Mesodermal cell (in vitro differentiated cells): Measurements from ENCODE around the gene PLPPR4.
"Not testable (repeated sequence)": the region's sequence is repeated elsewhere in the genome, so short reads cannot be mapped to it uniquely, and the experiment has no call there.

Experiments
- H3K27ac ChIP-seq: 2 replicates; pipeline ENCODE4 v1.7.0; 2013; ENCODE audit warnings: mild to moderate bottlenecking, low read depth, low read length, moderate library complexity; ENCODE audit not compliant: severe bottlenecking
- H3K36me3 ChIP-seq: 2 replicates; pipeline ENCODE4 v1.7.1; 2013; ENCODE audit warnings: mild to moderate bottlenecking, low read length, moderate library complexity; ENCODE audit not compliant: control insufficient read depth, insufficient read depth
- H3K4me1 ChIP-seq: one replicate; pipeline ENCODE4 v1.7.1; 2013; ENCODE audit warnings: mild to moderate bottlenecking, low read length; ENCODE audit not compliant: insufficient read depth, control insufficient read depth, poor library complexity, severe bottlenecking
- H3K4me3 ChIP-seq: 2 replicates; pipeline ENCODE4 v1.7.0; 2013; ENCODE audit warnings: low read length, control low read depth, mild to moderate bottlenecking; ENCODE audit not compliant: insufficient read depth, poor library complexity, severe bottlenecking; ENCODE audit errors: extremely low read depth
- H3K9me3 ChIP-seq: 2 replicates; pipeline ENCODE4 v1.7.1; 2013; ENCODE audit warnings: mild to moderate bottlenecking, low read length, moderate library complexity; ENCODE audit not compliant: control insufficient read depth
- WGBS, 2 experiments: methylation state at CpG; one replicate each; pipeline ENCODE4 v1.1.5; 2013; ENCODE audit warnings: missing lambda C conversion rate in 2 of 2; ENCODE audit not compliant: insufficient coverage in 2 of 2; 5-methylcytosine and 5-hydroxymethylcytosine counted together

Gene PLPPR4

DNA sequence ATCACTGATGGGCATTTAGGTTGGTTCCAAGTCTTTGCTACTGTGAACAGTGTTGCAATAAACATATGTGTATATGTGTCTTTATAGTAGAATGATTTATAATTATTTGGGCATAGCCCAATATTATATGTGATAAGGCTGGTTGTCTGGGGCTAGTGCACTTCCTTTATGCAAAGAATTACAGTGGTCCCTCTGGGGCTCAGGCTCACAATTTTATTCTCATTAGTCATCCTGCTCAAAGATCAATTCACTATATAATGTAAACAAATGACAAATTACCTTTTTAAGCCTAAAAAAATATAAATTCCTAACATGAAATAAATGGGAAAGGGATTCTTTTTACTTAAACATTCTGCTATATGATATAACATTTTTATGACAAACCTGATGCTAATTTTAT, 5.0 kb downstream of the PLPPR4 start:
- H3K9me3 ChIP-seq: no peaks in the 10 kb centered on the region
- no peak overlapping the region for H3K27ac ChIP-seq
- H3K4me3 ChIP-seq: no peak overlapping the region
- H3K4me1 ChIP-seq: no peaks in the 10 kb centered on the region
- H3K36me3 ChIP-seq: no peaks in the 10 kb centered on the region

DNA sequence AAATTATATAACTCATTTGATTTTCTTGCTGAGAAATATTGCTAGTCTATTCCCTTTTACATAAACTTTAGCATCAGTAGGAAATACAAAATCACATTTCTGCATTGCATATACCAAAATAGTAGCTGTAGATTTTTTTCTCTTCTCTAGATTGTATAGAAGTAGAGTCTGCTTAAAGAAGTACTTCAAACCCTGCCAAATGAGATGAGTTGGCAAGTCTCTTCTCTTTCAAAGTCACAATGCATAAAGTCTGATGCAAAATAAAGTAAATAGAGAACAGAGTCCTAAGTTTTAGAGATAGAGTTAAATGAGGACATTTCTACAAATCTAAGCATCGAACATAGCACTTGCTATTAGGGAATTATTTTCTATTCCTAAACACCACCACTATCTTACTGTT, 6.4 kb downstream of the PLPPR4 start:
- no peak overlapping the region for H3K4me3 ChIP-seq
- no peaks in the 10 kb centered on the region for H3K4me1 ChIP-seq
- no peaks in the 10 kb centered on the region for H3K36me3 ChIP-seq
- H3K9me3 ChIP-seq: no peaks in the 10 kb centered on the region
- no CpG with 5 or more reads among the region's 1 CpG for WGBS, 2 experiments
- H3K27ac ChIP-seq: no peak overlapping the region

DNA sequence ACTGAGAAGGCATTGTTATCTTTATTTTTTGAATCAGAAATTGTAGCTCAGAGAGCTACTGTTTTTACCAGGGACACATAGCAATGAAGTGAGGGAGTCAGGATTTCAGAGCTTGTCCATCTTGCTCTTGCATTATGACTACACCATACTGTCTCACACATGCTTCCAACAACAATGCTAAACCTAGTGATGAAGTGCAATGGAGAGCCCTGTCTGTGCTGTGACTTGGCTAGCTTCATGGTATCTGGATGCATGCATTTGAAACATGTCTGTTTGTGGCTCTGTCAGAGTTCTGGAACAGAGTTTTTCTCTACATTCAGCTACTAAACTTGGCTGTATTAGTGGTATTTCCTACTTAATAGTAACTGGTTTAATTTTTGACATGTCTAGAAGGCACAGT, 7.0 kb downstream of the PLPPR4 start:
- Histone ChIP-seq H3K36me3 (no peaks in the 10 kb centered on the region), H3K4me1 (no peaks in the 10 kb centered on the region), H3K9me3 (no peaks in the 10 kb centered on the region), H3K4me3 (no peak overlapping the region), H3K27ac (no peak overlapping the region)

DNA sequence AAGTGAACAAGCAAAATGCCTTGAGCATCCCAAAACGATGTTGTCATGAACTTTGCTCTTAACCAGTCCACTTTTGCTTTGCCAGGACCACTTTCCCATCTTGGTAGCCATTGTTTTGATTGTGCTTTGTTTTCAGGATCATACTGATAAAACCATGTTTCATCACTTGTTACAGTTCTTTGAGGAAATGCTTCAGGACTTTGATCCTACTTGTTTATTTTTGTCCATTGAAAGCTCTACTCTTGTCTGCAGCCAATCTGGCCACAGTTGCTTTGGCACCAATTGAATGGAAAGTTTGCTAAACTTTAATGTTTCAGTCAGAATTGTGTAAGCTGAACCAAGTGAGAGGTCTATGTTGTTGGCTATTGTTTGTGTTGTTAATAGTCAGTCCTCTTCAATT, 12.8 kb downstream of the PLPPR4 start:
- H3K4me3 ChIP-seq: no peak overlapping the region
- no peaks in the 10 kb centered on the region for H3K9me3 ChIP-seq
- H3K36me3 ChIP-seq: no peaks in the 10 kb centered on the region
- no peaks in the 10 kb centered on the region for H3K4me1 ChIP-seq
- no peak overlapping the region for H3K27ac ChIP-seq
- 83 to 100% methylated on average over 1 of the region's 1 CpG for WGBS, 2 experiments

DNA sequence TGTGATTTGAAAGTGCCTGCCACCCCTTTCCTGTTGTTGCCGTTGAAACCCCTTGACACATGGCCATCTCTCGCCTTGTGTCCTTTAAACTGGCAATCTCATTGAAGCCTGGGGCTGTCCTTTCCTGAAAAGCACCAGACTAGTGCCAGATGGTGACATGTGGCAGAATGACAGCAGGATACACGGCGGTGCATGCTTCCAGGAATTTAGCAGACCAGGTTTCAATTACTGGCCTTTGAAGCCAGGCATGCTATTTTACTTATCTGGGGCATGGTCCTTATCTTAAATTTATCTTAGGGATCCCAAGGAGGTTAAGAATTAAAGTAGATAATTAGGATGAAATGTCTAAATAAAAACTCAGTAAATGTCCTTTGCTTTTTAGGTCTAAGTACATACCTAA, 15.2 kb downstream of the PLPPR4 start:
- Histone ChIP-seq H3K9me3 (no peaks in the 10 kb centered on the region), H3K4me1 (no peaks in the 10 kb centered on the region), H3K27ac (peak overlapping the region; percentile 42), H3K36me3 (no peaks in the 10 kb centered on the region), H3K4me3 (no peak overlapping the region)
- WGBS, 2 experiments: 68 to 69% methylated on average over 4 of the region's 4 CpGs

DNA sequence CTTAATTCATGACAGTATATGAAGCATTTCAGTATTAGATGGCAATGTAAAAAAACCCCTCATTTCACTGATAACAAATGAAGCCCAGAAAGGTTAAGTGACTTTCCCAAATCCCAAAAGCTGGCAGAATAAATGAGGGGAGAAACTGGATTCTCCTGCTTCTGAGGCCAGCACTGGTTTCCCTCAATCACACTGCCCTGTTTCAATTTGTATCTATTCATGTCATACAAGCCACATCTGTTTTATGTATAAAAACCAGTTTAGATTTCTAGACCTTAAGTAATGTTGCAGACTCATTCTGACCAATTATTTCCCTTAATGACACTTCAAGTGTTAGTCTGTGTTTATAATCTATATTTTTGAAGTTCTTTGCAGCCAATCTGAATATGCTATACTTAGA, 16.8 kb downstream of the PLPPR4 start:
- H3K27ac ChIP-seq: no peak overlapping the region
- H3K9me3 ChIP-seq: no peaks in the 10 kb centered on the region
- H3K4me1 ChIP-seq: no peaks in the 10 kb centered on the region
- H3K36me3 ChIP-seq: no peaks in the 10 kb centered on the region
- H3K4me3 ChIP-seq: no peak overlapping the region

DNA sequence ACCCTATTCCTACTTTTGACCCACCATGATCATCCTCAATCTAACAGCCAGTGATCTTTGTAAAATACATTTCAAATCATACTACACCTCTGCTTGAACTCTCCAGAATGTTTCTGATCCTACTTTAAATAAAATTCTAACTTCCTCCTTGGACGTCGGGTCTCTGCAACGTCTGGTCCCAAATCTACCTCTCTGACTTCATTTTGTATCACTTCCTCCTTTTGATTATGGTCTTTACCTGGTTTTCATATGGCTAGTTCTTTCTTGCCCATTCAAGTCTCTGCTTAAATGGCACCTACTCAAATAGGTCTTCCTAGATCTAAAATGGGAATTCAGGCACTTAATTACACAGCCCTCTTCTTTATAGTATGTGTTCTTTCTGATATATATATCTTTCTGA, 18.2 kb downstream of the PLPPR4 start:
- no peaks in the 10 kb centered on the region for H3K4me1 ChIP-seq
- WGBS, 2 experiments: 54 to 63% methylated on average over 3 of the region's 3 CpGs
- H3K9me3 ChIP-seq: no peaks in the 10 kb centered on the region
- no peak overlapping the region for H3K27ac ChIP-seq
- no peak overlapping the region for H3K4me3 ChIP-seq
- H3K36me3 ChIP-seq: no peaks in the 10 kb centered on the region

DNA sequence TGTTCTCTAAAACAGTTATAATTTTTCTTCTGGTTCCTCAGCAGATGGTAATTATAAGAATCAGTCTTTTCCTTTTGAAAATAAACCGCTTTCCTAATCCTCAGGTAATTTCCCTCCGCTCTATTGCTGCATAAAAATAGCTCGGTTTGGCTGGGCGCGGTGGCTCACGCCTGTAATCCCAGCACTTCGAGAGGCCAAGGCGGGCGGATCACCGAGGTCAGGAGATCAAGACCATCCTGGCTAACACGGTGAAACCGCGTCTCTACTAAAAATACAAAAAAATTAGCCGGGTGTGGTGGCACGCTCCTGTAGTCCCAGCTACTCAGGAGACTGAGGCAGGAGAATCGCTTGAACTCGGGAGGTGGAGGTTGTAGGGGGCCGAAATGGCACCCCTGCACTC, 19.2 kb downstream of the PLPPR4 start:
- H3K9me3 ChIP-seq, H3K4me3 ChIP-seq, H3K4me1 ChIP-seq, H3K27ac ChIP-seq, H3K36me3 ChIP-seq: not testable (repeated sequence)
- 93 to 96% methylated on average over 13 to 14 of the region's 18 CpGs for WGBS, 2 experiments

DNA sequence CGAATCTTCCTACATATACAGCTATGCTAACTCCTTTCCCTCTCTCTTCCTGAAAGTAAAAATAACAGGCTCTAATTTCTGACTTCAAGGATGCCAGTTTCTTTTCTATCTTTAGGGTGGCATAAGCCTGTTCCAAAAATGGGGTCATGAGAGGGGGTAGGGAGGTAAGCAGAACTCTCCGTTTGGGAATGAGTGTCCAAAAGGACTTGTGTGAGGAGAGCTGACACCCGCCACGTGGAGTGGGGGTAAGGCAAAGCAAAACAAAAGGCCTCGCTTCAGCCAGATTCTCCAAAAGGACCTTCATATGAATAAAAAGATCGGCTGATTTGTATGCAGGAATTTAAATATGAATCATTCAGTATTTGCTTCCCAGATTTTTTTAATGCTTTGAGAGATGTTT, 28.6 kb downstream of the PLPPR4 start:
- WGBS, 2 experiments: 66 to 81% methylated on average over 4 to 5 of the region's 6 CpGs

DNA sequence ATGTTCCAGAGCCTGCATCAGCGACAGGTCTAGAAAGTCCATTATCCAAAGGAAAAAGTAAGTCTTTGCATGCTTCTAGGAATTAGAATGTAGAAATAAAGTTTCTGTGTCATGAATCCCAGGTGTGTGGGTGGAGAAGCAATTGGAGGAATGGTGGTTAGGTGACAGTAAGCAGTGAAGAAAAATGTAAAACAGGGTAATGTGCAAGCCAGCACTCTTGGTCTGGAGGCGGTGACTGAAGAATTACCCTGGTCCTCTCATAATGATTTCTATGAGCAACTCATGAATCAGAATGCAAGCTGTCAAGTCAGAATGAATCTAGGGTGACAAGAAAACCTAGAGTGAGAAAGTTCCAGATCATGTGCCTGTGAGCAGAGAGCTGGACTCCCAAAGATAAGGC, 33.6 kb downstream of the PLPPR4 start:
- Histone ChIP-seq H3K27ac (no peak overlapping the region), H3K36me3 (no peaks in the 10 kb centered on the region), H3K4me3 (no peak overlapping the region), H3K4me1 (no peaks in the 10 kb centered on the region), H3K9me3 (no peaks in the 10 kb centered on the region)
- WGBS, 2 experiments: 83 to 95% methylated on average over 1 to 2 of the region's 2 CpGs

More for the DNA sequence above, 28.6 kb downstream of the PLPPR4 start:
- Histone ChIP-seq H3K27ac (no peak overlapping the region), H3K9me3 (no peaks in the 10 kb centered on the region), H3K36me3 (no peaks in the 10 kb centered on the region), H3K4me1 (no peaks in the 10 kb centered on the region), H3K4me3 (no peak overlapping the region)

DNA sequence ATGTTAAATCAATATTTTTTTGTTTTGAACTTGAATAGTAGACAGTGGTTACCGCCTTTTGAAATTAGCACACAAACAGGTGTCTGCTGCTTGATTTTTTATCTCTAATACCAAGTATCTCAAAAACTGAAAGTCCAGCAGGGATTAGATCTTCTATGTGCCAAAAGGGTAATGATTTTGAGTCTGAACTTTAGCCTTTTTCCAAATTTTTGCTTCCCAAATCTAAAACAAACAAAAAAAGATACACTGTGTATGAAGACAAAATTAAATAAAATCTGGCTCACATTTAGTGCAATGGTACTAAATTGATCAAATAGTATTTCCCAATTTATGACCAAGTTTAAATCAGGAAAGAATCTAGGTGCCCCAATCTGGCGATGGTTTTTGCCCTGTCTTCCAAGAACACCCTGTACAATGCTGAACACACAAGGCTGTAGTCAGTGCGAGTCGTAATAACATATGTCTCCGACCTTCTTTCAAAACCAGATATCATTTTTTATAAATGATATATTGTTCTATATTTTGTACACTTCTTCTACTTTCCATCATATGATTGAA, 40.5 kb downstream of the PLPPR4 start:
- 71% methylated on average over 1 of the region's 5 CpGs; no CpG with 5 or more reads in 1 of the 2 experiments for WGBS, 2 experiments
- Histone ChIP-seq H3K4me1 (no peaks in the 10 kb centered on the region), H3K4me3 (no peak overlapping the region), H3K36me3 (no peaks in the 10 kb centered on the region), H3K9me3 (no peaks in the 10 kb centered on the region), H3K27ac (no peak overlapping the region)

DNA sequence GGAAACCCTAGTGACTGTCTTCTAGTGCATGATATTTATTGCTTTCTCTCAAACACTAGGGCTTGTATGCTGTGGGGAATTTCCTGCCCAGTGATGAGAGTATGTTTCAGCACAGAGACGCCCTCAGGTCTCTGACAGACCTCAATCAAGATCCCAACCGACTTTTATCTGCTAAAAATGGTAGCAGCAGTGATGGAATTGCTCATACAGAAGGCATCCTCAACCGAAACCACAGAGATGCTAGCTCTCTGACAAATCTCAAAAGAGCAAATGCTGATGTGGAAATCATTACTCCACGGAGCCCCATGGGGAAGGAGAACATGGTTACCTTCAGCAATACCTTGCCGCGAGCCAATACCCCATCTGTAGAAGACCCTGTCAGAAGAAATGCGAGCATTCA, 41.3 kb downstream of the PLPPR4 start:
- WGBS, 2 experiments: 82 to 93% methylated on average over 5 to 7 of the region's 7 CpGs
- no peaks in the 10 kb centered on the region for H3K4me1 ChIP-seq
- no peaks in the 10 kb centered on the region for H3K9me3 ChIP-seq
- H3K36me3 ChIP-seq: no peaks in the 10 kb centered on the region
- no peak overlapping the region for H3K4me3 ChIP-seq
- no peak overlapping the region for H3K27ac ChIP-seq
